ENCODE results near the gene BRD1.

- TF ChIP-seq CTCF (IDR thresholded peaks at IDR 0.05) (no peak), POLR2AphosphoS5 (IDR thresholded peaks at IDR 0.05; ENCODE audit: insufficient read depth in 1 of 2, low read depth in 1 of 2) (no peak), POLR2A (IDR thresholded peaks at IDR 0.05) (no peak)
These were observed 71.0 kb downstream of the BRD1 start for GRCh38 chr22:49756676-49757075.
